ENCODE results near the gene NKG7.

Gene NKG7

DNA sequence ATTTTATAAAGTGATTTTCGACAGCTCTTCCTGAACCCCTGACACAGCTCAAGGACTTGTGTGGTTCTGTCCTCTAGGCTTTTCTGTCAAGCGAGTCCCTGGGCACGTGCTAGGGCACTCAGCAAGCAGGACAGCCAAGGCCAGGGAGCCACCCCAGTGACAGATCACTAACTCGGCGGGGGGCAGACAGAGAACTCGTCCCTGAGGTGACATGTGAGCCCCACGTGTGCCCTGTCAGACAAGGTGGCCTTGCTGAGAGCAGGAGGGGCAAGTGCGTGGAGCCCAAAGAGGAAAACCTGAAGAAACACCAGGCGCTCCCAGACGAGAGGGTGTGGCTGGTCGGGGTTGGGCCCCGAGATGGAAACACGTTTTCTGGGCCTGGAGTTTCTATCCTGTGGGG is 11.2 kb downstream of the NKG7 start:
- DNase-seq (ENCODE audit: low spot score) = no peak

GRCh38 chr19:51359294-51359693 is 13.2 kb downstream of the NKG7 start:
- no peak for DNase-seq (ENCODE audit: low spot score)

GRCh38 chr19:51357952-51358351 is 14.5 kb downstream of the NKG7 start:
- DNase-seq (ENCODE audit: low spot score) = no peak

DNA sequence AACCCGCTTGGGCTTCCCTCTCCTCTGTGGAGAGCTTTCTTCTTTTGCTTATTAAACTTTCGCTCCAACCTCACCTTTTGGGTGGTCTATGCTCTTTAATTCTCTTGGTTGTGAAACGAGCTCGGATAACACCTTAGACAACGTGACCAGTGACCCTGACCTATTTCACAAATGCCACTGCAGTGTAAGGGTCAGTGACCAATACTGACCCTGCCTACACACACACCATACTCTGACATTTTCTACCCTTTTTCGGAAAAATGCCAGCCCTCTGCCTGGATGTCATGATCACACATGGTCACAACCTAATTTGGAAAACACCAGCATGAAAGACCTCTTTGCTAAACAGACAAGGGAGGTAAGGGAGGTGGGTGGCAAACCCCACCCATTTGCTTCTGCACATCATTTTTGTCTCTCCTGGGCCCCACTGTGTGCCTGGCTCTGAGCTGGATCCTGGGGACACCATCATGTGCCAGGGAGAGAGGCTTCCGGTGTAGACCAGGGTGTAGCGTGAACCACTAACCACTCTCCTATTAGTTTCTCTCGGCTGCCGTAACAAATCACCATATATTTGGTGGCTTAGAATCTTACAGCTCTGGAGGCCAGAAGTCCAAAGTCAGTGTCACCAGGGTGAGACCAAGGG is 16.2 kb downstream of the NKG7 start:
- no peak for DNase-seq (ENCODE audit: low spot score)

GRCh38 chr19:51354742-51355148 is 17.7 kb downstream of the NKG7 start:
- DNase-seq (ENCODE audit: low spot score) = no peak

GRCh38 chr19:51354103-51354741 is 18.2 kb downstream of the NKG7 start:
- no peak for DNase-seq (ENCODE audit: low spot score)

DNA sequence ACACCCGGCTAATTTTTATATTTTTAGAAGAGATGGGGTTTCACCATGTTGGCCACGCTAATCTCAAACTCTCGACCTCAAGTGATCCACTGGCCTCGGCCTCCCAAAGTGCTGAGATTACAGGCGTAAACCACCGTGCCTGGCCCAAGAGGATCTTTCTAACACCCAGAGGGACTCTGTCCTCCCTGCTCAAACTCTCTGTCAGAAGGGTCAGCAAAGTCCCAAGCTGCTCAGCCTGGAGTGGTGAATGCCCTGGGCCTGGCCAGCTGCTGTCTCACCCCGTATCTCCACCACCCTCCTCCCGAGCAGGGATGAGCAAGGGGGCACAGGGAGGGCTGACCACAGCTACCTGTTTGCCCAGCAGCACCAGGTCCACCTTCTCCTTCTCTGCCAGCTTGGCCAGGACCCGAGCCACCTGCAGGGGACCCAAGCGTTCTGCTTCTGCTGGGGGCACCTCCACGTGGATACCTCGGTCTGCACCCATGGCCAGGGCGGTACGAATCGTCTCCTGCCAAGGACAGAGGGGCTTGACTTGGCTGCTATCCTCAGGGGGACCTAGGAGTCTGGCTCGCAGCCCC is 19.6 kb downstream of the NKG7 start:
- DNase-seq (ENCODE audit: low spot score) = no peak

GRCh38 chr19:51351266-51351990 is 21.0 kb downstream of the NKG7 start:
- DNase-seq (ENCODE audit: low spot score) = no peak

DNA sequence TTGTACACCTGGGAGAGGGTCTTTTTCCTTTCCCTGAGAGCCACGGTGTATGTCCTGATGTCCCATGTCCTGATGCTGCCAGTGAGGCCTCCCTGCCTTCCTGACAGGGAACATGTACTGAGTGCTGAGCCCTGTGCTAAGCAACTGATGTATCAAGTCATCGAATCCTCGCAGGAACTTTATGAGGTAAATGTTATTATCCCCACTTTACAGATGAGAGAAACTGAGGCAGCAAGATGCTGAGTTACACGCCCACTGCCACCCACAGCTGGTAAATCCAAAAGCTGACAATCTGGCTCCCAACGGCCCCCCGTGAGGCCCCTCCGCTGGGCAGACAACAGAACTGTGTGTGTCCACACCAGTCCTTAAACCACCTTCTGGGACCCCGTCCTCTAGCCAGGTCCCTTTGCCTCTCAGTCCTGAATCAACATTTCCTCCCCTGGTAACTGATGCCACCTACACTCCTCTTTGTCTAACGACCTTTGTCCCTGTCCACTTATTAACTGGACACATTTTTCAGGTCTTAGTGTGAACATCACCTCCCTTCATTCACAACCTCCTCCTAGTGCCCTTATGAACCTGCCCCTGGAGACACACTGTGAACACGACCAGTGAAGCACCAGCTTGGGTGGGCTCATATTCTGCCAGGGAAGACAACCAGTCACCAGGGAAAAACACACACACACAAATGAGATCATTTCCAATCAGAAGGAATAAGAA is 25.1 kb downstream of the NKG7 start:
- no peak for DNase-seq (ENCODE audit: low spot score)

- no peak for DNase-seq (ENCODE audit: low spot score)
Measured at GRCh38 chr19:51346742-51347141, 25.7 kb downstream of the NKG7 start.

- no peak for DNase-seq (ENCODE audit: low spot score)
Measured at GRCh38 chr19:51345076-51345620, 27.3 kb downstream of the NKG7 start.

DNA sequence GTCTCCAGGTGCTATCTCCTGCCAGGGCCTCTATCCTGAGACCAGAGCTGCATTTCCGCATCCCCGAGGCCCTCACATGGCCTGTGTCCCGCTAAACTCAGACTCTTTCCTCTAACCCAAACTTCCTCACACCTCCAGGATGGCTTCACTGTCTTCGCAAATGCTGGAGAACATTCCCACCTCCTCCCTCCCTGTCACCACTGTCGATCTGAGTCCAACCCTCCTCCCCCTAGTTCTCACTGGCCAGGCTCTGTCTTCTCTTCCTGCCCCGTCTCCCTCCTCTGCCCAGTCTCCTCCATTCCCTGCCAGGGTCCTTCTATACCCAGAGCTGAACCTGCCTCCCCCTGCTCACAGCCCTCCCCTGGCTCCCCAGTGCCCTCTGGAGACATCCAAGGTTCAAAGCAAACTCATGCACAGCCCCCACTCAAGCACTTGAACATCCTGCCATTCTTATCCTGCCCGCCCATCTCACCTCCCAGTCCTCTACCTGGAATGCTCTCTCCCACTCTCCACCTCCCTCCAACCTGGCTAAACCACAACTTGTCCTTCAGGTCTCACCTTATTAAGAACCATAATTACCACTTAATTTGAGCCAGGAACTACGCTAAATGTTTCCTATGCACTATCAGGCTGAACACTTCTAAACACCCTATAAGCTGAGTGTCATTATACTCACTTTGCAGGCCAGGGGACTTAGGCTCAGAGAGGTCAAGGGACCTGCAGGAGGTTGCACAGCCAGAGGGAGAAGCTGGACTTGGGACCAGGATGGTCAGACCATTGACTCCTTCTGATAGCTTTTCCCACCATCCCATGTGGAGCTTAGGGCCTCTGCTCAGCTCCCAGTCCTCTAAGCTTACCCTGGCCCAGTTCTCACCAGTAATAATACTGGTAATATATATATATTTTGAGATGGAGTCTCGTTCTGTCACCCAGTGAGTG is 29.6 kb downstream of the NKG7 start:
- DNase-seq (ENCODE audit: low spot score) = no peak

DNA sequence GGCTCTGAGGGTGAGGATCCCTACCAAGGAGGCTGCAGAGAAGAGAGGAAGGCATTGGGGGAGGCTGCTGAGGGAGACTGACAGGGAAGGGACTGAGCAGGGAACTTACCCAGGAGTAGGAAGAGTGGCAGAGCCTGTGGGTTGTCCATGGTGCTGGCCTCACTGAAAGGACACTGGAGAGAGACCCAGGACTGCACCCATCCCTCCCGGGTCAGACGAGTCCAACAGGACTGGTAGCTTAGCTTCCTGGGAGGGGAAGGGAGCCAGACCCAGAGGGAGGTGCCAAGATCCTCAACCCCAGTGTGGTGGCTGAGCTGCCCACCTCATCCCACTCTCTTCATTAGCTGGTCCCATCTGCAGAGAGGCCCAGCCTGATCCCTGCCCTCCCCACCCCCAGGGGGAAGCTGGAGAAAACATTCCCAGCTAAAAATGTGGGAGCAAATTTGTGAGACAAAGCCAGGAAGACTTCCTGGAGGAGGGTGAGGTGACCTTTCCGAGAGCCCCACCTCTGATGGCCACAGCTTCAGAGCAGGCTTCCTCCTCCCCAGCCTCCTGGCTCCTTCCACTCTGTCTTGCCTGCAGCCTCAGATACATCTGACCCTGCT is 30.4 kb downstream of the NKG7 start, which contains the start of gene VSIG10L:
Gene VSIG10L, minus strand, starts transcription at position 164 of the 605 bp plus-strand sequence. Its CDS starts 15 bp downstream, at position 149.
- no peak for DNase-seq (ENCODE audit: low spot score)

GRCh38 chr19:51341066-51341465 is 31.4 kb downstream of the NKG7 start:
- no peak for DNase-seq (ENCODE audit: low spot score)

DNA sequence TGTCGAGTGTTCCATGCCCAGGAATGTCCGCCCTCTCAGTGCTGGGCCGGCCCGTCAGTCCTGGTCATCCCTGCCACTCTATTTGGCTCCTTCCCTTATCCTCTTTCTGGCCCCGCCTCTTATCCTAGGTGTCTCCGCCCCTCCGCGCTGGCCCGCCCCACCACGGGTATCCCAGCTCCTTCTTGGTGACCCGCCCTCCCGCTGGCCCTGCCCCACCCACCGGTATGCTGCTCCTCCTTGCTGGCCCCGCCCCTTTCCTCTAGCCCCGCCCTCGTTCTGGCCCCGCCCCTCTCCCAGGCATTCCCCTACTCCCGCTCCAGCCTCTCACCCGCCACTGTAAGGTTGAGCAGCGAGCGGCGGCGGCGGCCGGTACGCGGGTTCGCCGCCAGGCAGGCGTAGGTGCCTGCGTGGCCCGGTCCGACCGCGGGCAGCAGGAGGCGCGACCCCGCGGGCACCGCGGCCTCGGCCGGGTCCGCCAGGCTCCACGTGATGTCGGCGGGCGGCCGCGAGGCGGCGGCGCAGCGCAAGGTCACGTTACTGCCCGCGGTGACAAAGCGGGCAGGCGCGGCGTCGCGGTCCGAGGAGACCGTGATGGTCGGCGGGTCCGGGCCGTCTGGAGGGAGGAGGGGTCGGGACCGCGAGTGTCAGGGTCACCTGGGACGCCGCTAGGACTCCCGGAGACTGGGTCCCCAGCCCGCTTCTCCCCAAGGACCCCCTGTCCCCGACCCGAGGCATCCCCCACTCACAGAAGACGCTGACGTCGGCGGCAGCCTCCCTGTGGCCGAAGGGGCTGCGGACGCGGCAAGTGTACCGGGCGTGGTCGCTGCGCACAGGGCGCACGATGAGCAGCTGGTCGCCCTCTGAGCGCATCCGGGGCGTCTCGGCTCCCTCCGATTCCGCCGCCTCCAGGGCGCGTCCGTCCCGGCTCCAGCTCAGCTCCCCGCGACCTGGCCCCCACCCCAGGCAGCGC is 32.5 kb downstream of the NKG7 start:
- peak; percentile 96 for DNase-seq (ENCODE audit: low spot score)

DNA sequence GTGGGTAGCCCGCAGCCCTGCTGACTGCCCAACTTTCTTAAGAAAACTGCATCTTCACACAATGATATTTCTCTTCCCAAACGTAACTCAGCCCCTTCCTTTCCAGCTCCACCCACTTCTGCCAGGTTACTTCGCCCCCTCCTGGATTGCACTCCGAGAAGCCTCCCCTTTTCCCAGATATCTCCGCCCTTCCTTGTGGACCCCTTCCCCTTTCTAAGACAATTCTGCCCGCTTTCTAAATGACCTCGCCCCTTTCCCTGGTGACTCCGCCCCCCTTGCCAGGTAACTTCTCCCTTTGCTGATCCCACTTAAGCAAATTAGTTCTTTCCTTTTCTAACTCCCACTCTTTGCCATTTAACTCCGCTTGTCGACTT is 33.2 kb downstream of the NKG7 start:
- no peak for DNase-seq (ENCODE audit: low spot score)

GRCh38 chr19:51338563-51339312 is 33.7 kb downstream of the NKG7 start:
- peak; percentile 82 for DNase-seq (ENCODE audit: low spot score)

DNA sequence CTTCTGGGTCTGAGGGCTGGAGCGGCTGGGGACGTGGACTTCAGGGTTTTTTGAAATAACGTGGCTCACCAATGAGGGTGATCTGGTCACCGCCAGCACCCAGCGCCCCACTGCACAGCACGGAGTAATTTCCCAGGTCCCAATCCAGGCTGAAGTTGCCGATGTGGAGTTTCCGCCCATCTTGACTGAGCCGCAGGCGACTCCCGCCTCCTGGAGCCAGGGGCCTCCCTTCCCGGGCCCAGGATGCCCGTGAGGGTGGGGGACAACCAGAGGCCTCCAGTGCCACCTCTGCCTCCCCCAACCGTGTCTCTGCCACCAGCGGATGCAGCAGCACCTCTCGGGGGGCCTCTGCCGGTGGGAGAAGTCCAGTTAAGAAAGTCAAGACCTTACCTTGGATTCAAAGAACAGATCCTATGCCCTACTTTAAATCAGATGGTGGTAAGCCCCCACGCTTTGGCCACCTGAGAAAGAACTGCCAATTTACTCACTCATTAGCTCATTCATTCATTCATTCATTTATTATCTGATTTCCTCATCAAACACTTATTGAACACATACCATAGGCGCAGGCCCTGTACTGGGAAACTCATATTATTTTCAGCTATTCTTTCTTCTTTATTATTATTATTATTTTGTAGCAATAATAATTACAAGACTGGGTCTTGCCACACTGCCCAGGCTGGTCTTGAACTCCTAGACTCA is 34.4 kb downstream of the NKG7 start:
- DNase-seq (ENCODE audit: low spot score) = no peak
